ENCODE data around the gene ABHD11. TPM values are rescaled to one million over a fixed set of nuclear protein-coding genes. Genes with fewer than 3 reads are reported as not detected.

The ABHD11 gene
- total and polyA plus RNA-seq, 2 experiments from 2014 or later, result 18.1 to 20.8 TPM

GRCh38 chr7:73719806-73720169 lies 18.8 kb downstream of the ABHD11 start:
- Histone ChIP-seq H3K4me3 (peak overlapping the region; percentile 65), H4K20me1 (ENCODE audit: insufficient read depth) (no peaks in the 10 kb centered on the region), H3K27me3 (replicated peaks; ENCODE audit: insufficient read depth) (no peaks in the 10 kb centered on the region), H3K9ac (peak overlapping the region; percentile 47), H3K27ac (no peak overlapping the region), H3K36me3 (ENCODE audit: low read depth) (no peaks in the 10 kb centered on the region), H3K9me2 (ENCODE audit: insufficient read depth) (no peaks in the 10 kb centered on the region), H3F3A (ENCODE audit: insufficient read depth) (peaks cover 18% of the 10 kb centered on the region), H2AFZ (peak overlapping the region; percentile 59; the same call in 1 of the 2 replicates), H3K4me2 (ENCODE audit: unreplicated experiment) (no peak overlapping the region), H3K4me1 (ENCODE audit: insufficient read depth) (peaks cover 26% of the 10 kb centered on the region), H3K9me3 (ENCODE audit: low read depth) (no peaks in the 10 kb centered on the region), H3K79me2 (ENCODE audit: insufficient read depth) (peaks cover 37% of the 10 kb centered on the region)
- in situ Hi-C loops (cut with MboI), result loop anchor here (10.0 kb wide), 1 partner anchor 115 kb away; no protein-coding TSS in a partner anchor
- 8 to 10% methylated on average over 10 to 16 of the region's 16 CpGs for WGBS, 2 experiments (ENCODE audit: low coverage in 1 of 2, low lambda C conversion rate in 2 of 2, missing lambda C conversion rate in 2 of 2)
- no peak for TF ChIP-seq EZH2 (IDR thresholded peaks at IDR 0.05; ENCODE audit: insufficient read depth, poor library complexity, severe bottlenecking)
- TF ChIP-seq EZH2phosphoT487 (IDR thresholded peaks at IDR 0.05; ENCODE audit: insufficient read depth, low read depth), result no peak
- no peak for DNase-seq

GRCh38 chr7:73718905-73719805 lies 19.4 kb downstream of the ABHD11 start, which contains the start of gene STX1A:
Gene STX1A, minus strand, starts transcription at chr7:73719669. Its CDS starts 38 bp downstream, at chr7:73719631.
- Histone ChIP-seq H3F3A (ENCODE audit: insufficient read depth) (peaks cover 21% of the 10 kb centered on the region), H3K4me3 (peak within 1 kb of the TSS; percentile 95), H4K20me1 (ENCODE audit: insufficient read depth) (no peaks in the 10 kb centered on the region), H3K9me3 (ENCODE audit: low read depth) (no peaks in the 10 kb centered on the region), H3K79me2 (ENCODE audit: insufficient read depth) (peaks cover 43% of the 10 kb centered on the region), H3K9ac (peak within 1 kb of the TSS; percentile 94), H3K27ac (peak within 1 kb of the TSS; percentile 91), H3K36me3 (ENCODE audit: low read depth) (no peaks in the 10 kb centered on the region), H3K4me1 (ENCODE audit: insufficient read depth) (peaks cover 28% of the 10 kb centered on the region), H2AFZ (peak within 1 kb of the TSS; percentile 69), H3K27me3 (replicated peaks; ENCODE audit: insufficient read depth) (no peaks in the 10 kb centered on the region), H3K4me2 (ENCODE audit: unreplicated experiment) (peak within 1 kb of the TSS; percentile 68), H3K9me2 (ENCODE audit: insufficient read depth) (no peaks in the 10 kb centered on the region)
- in situ Hi-C loops (cut with MboI), result no loop called here
- DNase-seq, result peak; percentile 93
- TF ChIP-seq EZH2phosphoT487 (IDR thresholded peaks at IDR 0.05; ENCODE audit: insufficient read depth, low read depth) (no peak), EZH2 (IDR thresholded peaks at IDR 0.05; ENCODE audit: insufficient read depth, poor library complexity, severe bottlenecking) (no peak)
- WGBS, 2 experiments (ENCODE audit: low coverage in 1 of 2, low lambda C conversion rate in 2 of 2, missing lambda C conversion rate in 2 of 2), result 1% methylated on average over 47 to 65 of the region's 96 CpGs

DNA sequence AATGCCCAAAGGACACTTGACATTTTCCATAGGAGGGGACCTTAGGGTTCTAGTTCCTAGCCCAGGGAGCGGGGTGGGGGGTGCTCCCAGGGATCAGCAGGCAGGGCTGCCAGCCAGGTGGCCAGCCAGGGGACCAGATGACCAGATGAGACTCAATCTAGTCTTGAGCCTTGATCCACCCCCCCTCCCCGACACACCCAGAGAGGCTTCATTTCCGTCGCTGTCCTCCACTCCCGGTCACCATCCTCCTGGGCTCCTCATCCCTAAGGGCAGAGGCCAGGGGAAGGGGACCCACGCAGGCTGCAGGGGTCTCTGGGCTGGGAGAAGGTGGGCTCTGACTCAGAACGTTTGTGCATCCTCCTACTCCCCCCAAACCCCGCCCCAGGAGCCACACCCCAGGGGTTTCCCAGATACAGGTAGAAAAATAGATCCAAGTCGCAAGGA lies 20.1 kb downstream of the ABHD11 start:
- TF ChIP-seq EZH2 (IDR thresholded peaks at IDR 0.05; ENCODE audit: insufficient read depth, poor library complexity, severe bottlenecking) (no peak), EZH2phosphoT487 (IDR thresholded peaks at IDR 0.05; ENCODE audit: insufficient read depth, low read depth) (no peak)
- Histone ChIP-seq H3K4me1 (ENCODE audit: insufficient read depth) (peaks cover 28% of the 10 kb centered on the region), H2AFZ (no peak overlapping the region), H3K36me3 (ENCODE audit: low read depth) (no peaks in the 10 kb centered on the region), H3K4me2 (ENCODE audit: unreplicated experiment) (peak overlapping the region; percentile 68), H3K4me3 (peak overlapping the region; percentile 95), H3K79me2 (ENCODE audit: insufficient read depth) (peaks cover 50% of the 10 kb centered on the region), H3F3A (ENCODE audit: insufficient read depth) (peaks cover 21% of the 10 kb centered on the region), H3K9ac (peak overlapping the region; percentile 94), H3K27ac (peak overlapping the region; percentile 91), H3K27me3 (replicated peaks; ENCODE audit: insufficient read depth) (no peaks in the 10 kb centered on the region), H3K9me3 (ENCODE audit: low read depth) (no peaks in the 10 kb centered on the region), H4K20me1 (ENCODE audit: insufficient read depth) (no peaks in the 10 kb centered on the region), H3K9me2 (ENCODE audit: insufficient read depth) (no peaks in the 10 kb centered on the region)
- in situ Hi-C loops (cut with MboI), result no loop called here
- 26 to 31% methylated on average over 7 to 8 of the region's 9 CpGs for WGBS, 2 experiments (ENCODE audit: low coverage in 1 of 2, low lambda C conversion rate in 2 of 2, missing lambda C conversion rate in 2 of 2)
- DNase-seq, result peak; percentile 60

- peak overlapping the region; percentile 91 for H3K27ac ChIP-seq
- peak overlapping the region; percentile 68 for H3K4me2 ChIP-seq (ENCODE audit: unreplicated experiment)
- DNase-seq, result peak; percentile 96
- H3K36me3 ChIP-seq (ENCODE audit: low read depth), result no peaks in the 10 kb centered on the region
- 0 to 5% methylated on average over 10 of the region's 10 CpGs for WGBS, 2 experiments (ENCODE audit: low coverage in 1 of 2, low lambda C conversion rate in 2 of 2, missing lambda C conversion rate in 2 of 2)
- peaks cover 54% of the 10 kb centered on the region for H3K79me2 ChIP-seq (ENCODE audit: insufficient read depth)
- TF ChIP-seq EZH2phosphoT487 (IDR thresholded peaks at IDR 0.05; ENCODE audit: insufficient read depth, low read depth) (peak; percentile 88), EZH2 (IDR thresholded peaks at IDR 0.05; ENCODE audit: insufficient read depth, poor library complexity, severe bottlenecking) (no peak)
- H3K9me3 ChIP-seq (ENCODE audit: low read depth), result no peaks in the 10 kb centered on the region
- peaks cover 21% of the 10 kb centered on the region for H3F3A ChIP-seq (ENCODE audit: insufficient read depth)
- no peaks in the 10 kb centered on the region for H3K9me2 ChIP-seq (ENCODE audit: insufficient read depth)
- peaks cover 4% of the 10 kb centered on the region; the same call in 1 of the 2 replicates for H4K20me1 ChIP-seq (ENCODE audit: insufficient read depth)
- in situ Hi-C loops (cut with MboI), result no loop called here
- peaks cover 28% of the 10 kb centered on the region for H3K4me1 ChIP-seq (ENCODE audit: insufficient read depth)
- peak overlapping the region; percentile 94 for H3K9ac ChIP-seq
- H3K4me3 ChIP-seq, result peak overlapping the region; percentile 95
- no peak overlapping the region for H2AFZ ChIP-seq
- no peaks in the 10 kb centered on the region for H3K27me3 ChIP-seq (replicated peaks; ENCODE audit: insufficient read depth)
Observed at GRCh38 chr7:73717991-73718405, 20.6 kb downstream of the ABHD11 start.
